Tibial nerve (tissue), 4 donors: ENCODE data around the gene WDR1.

Experiments
- EP300 ChIP-seq, 2 donors: sonication (generic); formaldehyde crosslinking; IDR thresholded peaks; one replicate each; pipeline ENCODE4 v1.6.1; 2017; ENCODE audit warnings: antibody characterized with exemption in 2 of 2, mild to moderate bottlenecking in 1 of 2
- POLR2A ChIP-seq, 2 donors: fragments of 450-650 bp; IDR thresholded peaks; one replicate each; pipeline ENCODE4 v1.6.1; 2017; ENCODE audit warnings: antibody characterized with exemption in 2 of 2, mild to moderate bottlenecking in 2 of 2, moderate library complexity in 2 of 2
- TF ChIP-seq, protein P1 (sequence below), 5 experiments: fragments of 200-600 bp in 3 of 5; fragments of 450-650 bp in 2 of 5; sonication (generic) in 3 of 5; IDR thresholded peaks; one replicate each; pipeline ENCODE4 v1.5.1; 2016 to 2019; ENCODE audit warnings: antibody characterized with exemption in 5 of 5, mild to moderate bottlenecking in 3 of 5, moderate library complexity in 2 of 5

DNA sequence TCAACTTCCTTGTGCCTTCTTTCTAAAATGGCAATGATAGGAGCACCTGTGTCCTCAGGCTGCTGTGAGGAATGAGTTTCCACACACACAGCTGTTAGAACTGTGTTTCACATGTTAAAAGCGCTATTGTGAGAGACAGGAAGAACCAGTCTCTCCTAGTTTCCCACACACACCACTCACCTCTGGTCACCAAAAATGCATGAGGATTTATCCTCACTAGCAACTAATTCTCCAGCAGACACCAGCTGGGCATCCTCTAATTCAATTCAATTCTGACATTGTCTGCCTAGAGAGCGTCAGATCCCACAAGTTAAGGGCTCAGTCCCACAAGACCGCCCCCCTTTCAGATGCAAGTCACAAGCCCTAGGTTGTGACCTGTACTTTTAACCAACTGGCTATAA is 66.3 kb downstream of the WDR1 start:
- TF ChIP-seq, protein P1, sequence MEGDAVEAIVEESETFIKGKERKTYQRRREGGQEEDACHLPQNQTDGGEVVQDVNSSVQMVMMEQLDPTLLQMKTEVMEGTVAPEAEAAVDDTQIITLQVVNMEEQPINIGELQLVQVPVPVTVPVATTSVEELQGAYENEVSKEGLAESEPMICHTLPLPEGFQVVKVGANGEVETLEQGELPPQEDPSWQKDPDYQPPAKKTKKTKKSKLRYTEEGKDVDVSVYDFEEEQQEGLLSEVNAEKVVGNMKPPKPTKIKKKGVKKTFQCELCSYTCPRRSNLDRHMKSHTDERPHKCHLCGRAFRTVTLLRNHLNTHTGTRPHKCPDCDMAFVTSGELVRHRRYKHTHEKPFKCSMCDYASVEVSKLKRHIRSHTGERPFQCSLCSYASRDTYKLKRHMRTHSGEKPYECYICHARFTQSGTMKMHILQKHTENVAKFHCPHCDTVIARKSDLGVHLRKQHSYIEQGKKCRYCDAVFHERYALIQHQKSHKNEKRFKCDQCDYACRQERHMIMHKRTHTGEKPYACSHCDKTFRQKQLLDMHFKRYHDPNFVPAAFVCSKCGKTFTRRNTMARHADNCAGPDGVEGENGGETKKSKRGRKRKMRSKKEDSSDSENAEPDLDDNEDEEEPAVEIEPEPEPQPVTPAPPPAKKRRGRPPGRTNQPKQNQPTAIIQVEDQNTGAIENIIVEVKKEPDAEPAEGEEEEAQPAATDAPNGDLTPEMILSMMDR (IDR thresholded peaks at IDR 0.05) = no peak
- TF ChIP-seq EP300 (IDR thresholded peaks at IDR 0.05) = no peak
- TF ChIP-seq POLR2A (IDR thresholded peaks at IDR 0.05) = no peak
